ENCODE measurements around the gene TMEM255A. TPM values are rescaled to one million over a fixed set of nuclear protein-coding genes. Genes with fewer than 3 reads are reported as not detected.
A peak's percentile ranks its signal among the peaks of the same experiment; 100 is the strongest.

The TMEM255A gene
- total RNA-seq, 1 donor from 2014 or later: 4.6 TPM

GRCh38 chrX:120244735-120245498 is 66.3 kb downstream of the TMEM255A start:
- no peaks in the 10 kb centered on the region for H3K27me3 ChIP-seq (ENCODE audit: insufficient read depth, low read length)
- TF ChIP-seq EZH2 (IDR thresholded peaks at IDR 0.05; ENCODE audit: insufficient read depth, low read length) (no peak), CTCF (IDR thresholded peaks at IDR 0.05; ENCODE audit: insufficient read depth, low read depth, low read length) (no peak)
- peak overlapping the region; percentile 84 for H3K9ac ChIP-seq (ENCODE audit: low read length)
- H3K27ac ChIP-seq (ENCODE audit: low read depth, low read length): peak overlapping the region; percentile 63
- peak overlapping the region; percentile 87 for H2AFZ ChIP-seq (ENCODE audit: low read depth, low read length)
- peak overlapping the region; percentile 95 for H3K4me2 ChIP-seq (ENCODE audit: low read length)
- Mint-ChIP-seq H3K36me3 (ENCODE audit: low read depth, unreplicated experiment) (no peaks in the 10 kb centered on the region), H3K4me1 (ENCODE audit: low read depth, unreplicated experiment) (no peaks in the 10 kb centered on the region), H3K27ac (ENCODE audit: unreplicated experiment) (peak overlapping the region; percentile 91), H3K27me3 (ENCODE audit: low read depth, unreplicated experiment) (peaks cover 8% of the 10 kb centered on the region), H3K4me3 (ENCODE audit: unreplicated experiment) (peak overlapping the region; percentile 98), H3K9me3 (ENCODE audit: unreplicated experiment) (no peaks in the 10 kb centered on the region)
- H3K79me2 ChIP-seq (ENCODE audit: insufficient read depth, low read length): no peaks in the 10 kb centered on the region
- FAIRE-seq (peak; percentile 84), DNase-seq (ENCODE audit: low read depth) (peak; percentile 68)
- H3K36me3 ChIP-seq (ENCODE audit: insufficient read depth, low read length): no peaks in the 10 kb centered on the region
- H3K4me1 ChIP-seq (ENCODE audit: insufficient read depth, low read length): no peaks in the 10 kb centered on the region
- no peaks in the 10 kb centered on the region for H4K20me1 ChIP-seq (ENCODE audit: insufficient read depth, low read length)
- H3K9me3 ChIP-seq (ENCODE audit: insufficient read depth, low read depth, low read length): no peaks in the 10 kb centered on the region
- peak overlapping the region; percentile 81 for H3K4me3 ChIP-seq (ENCODE audit: insufficient read depth, low read depth, low read length)

- Histone ChIP-seq H3K27me3 (ENCODE audit: insufficient read depth, low read length) (no peaks in the 10 kb centered on the region), H3K4me3 (ENCODE audit: insufficient read depth, low read depth, low read length) (peak overlapping the region; percentile 81), H3K36me3 (ENCODE audit: insufficient read depth, low read length) (no peaks in the 10 kb centered on the region), H2AFZ (ENCODE audit: low read depth, low read length) (peak overlapping the region; percentile 87), H3K9ac (ENCODE audit: low read length) (peak overlapping the region; percentile 84), H3K27ac (ENCODE audit: low read depth, low read length) (peak overlapping the region; percentile 63), H3K9me3 (ENCODE audit: insufficient read depth, low read depth, low read length) (no peaks in the 10 kb centered on the region), H3K4me1 (ENCODE audit: insufficient read depth, low read length) (no peaks in the 10 kb centered on the region), H4K20me1 (ENCODE audit: insufficient read depth, low read length) (no peaks in the 10 kb centered on the region), H3K4me2 (ENCODE audit: low read length) (peak overlapping the region; percentile 95), H3K79me2 (ENCODE audit: insufficient read depth, low read length) (no peaks in the 10 kb centered on the region)
- H3K36me3 Mint-ChIP-seq (ENCODE audit: low read depth, unreplicated experiment): no peaks in the 10 kb centered on the region
- peak overlapping the region; percentile 91 for H3K27ac Mint-ChIP-seq (ENCODE audit: unreplicated experiment)
- TF ChIP-seq EZH2 (IDR thresholded peaks at IDR 0.05; ENCODE audit: insufficient read depth, low read length) (no peak), CTCF (IDR thresholded peaks at IDR 0.05; ENCODE audit: insufficient read depth, low read depth, low read length) (no peak)
- H3K4me1 Mint-ChIP-seq (ENCODE audit: low read depth, unreplicated experiment): no peaks in the 10 kb centered on the region
- no peak for DNase-seq (ENCODE audit: low read depth)
- no peak for FAIRE-seq
- H3K27me3 Mint-ChIP-seq (ENCODE audit: low read depth, unreplicated experiment): peaks cover 8% of the 10 kb centered on the region
- H3K9me3 Mint-ChIP-seq (ENCODE audit: unreplicated experiment): no peaks in the 10 kb centered on the region
- peak overlapping the region; percentile 98 for H3K4me3 Mint-ChIP-seq (ENCODE audit: unreplicated experiment)
These were observed 66.9 kb downstream of the TMEM255A start for GRCh38 chrX:120244395-120244734.

- Histone ChIP-seq H3K4me2 (ENCODE audit: low read length) (no peak overlapping the region), H3K4me3 (ENCODE audit: insufficient read depth, low read depth, low read length) (no peak overlapping the region), H3K27me3 (ENCODE audit: insufficient read depth, low read length) (no peaks in the 10 kb centered on the region), H3K79me2 (ENCODE audit: insufficient read depth, low read length) (no peaks in the 10 kb centered on the region), H2AFZ (ENCODE audit: low read depth, low read length) (no peak overlapping the region), H4K20me1 (ENCODE audit: insufficient read depth, low read length) (no peaks in the 10 kb centered on the region), H3K4me1 (ENCODE audit: insufficient read depth, low read length) (no peaks in the 10 kb centered on the region), H3K27ac (ENCODE audit: low read depth, low read length) (no peak overlapping the region), H3K9ac (ENCODE audit: low read length) (no peak overlapping the region), H3K9me3 (ENCODE audit: insufficient read depth, low read depth, low read length) (no peaks in the 10 kb centered on the region), H3K36me3 (ENCODE audit: insufficient read depth, low read length) (no peaks in the 10 kb centered on the region)
- no peaks in the 10 kb centered on the region for H3K36me3 Mint-ChIP-seq (ENCODE audit: low read depth, unreplicated experiment)
- DNase-seq (ENCODE audit: low read depth): no peak
- TF ChIP-seq CTCF (IDR thresholded peaks at IDR 0.05; ENCODE audit: insufficient read depth, low read depth, low read length): no peak
- H3K27ac Mint-ChIP-seq (ENCODE audit: unreplicated experiment): no peak overlapping the region
- peaks cover 6% of the 10 kb centered on the region for H3K27me3 Mint-ChIP-seq (ENCODE audit: low read depth, unreplicated experiment)
- H3K4me1 Mint-ChIP-seq (ENCODE audit: low read depth, unreplicated experiment): peaks cover 8% of the 10 kb centered on the region
- H3K4me3 Mint-ChIP-seq (ENCODE audit: unreplicated experiment): no peak overlapping the region
- H3K9me3 Mint-ChIP-seq (ENCODE audit: unreplicated experiment): no peaks in the 10 kb centered on the region
- peak; percentile 82 for FAIRE-seq
These were observed 68.4 kb downstream of the TMEM255A start for GRCh38 chrX:120242813-120243212.
